ENCODE results near the gene HOXC9.

GRCh38 chr12:53984901-53985691 lies 14.9 kb upstream of the HOXC9 start, which contains the start of gene HOXC10:
- TF ChIP-seq GABPB1 (CRISPR knock-in tag; IDR thresholded peaks at IDR 0.05), result no peak
- no peak for TF ChIP-seq CREB1 (CRISPR knock-in tag; IDR thresholded peaks at IDR 0.05)
- TF ChIP-seq CTCF (IDR thresholded peaks at IDR 0.05), result peak; percentile 76
- no peak for TF ChIP-seq TEAD4 (CRISPR knock-in tag; IDR thresholded peaks at IDR 0.05)
- no peak for TF ChIP-seq TCF7 (CRISPR knock-in tag; IDR thresholded peaks at IDR 0.05; ENCODE audit: low read depth)
- TF ChIP-seq STAT6 (CRISPR knock-in tag; conservative IDR thresholded peaks at IDR 0.05; ENCODE audit: low read depth), result no peak
- no peak for TF ChIP-seq ZSCAN18 (CRISPR knock-in tag; IDR thresholded peaks at IDR 0.05)
- TF ChIP-seq USF1 (CRISPR knock-in tag; IDR thresholded peaks at IDR 0.05), result peak; percentile 74
- TF ChIP-seq ZBTB43 (CRISPR knock-in tag; IDR thresholded peaks at IDR 0.05), result no peak

All from WTC11 (cell line).